H1 (cell line): Measurements from ENCODE around the gene RPL6.

Experiments used
- CEBPB ChIP-seq: IDR thresholded peaks from 2 replicates; pipeline ENCODE4 v1.6.1; 2012; ENCODE audit warnings: low read depth, low read length
- JUND ChIP-seq: IDR thresholded peaks from 2 replicates; pipeline ENCODE4 v1.6.1; 2011; ENCODE audit warnings: mild to moderate bottlenecking, improper control_type of control experiment, low read length
- POLR2A ChIP-seq, 2 experiments: IDR thresholded peaks; 1 replicate in 1 of 2; 2 replicates in 1 of 2; pipeline ENCODE4 v1.6.1; 2011; ENCODE audit warnings: low read depth in 2 of 2, low read length in 2 of 2, mild to moderate bottlenecking in 2 of 2; ENCODE audit errors: control extremely low read depth in 1 of 2
- RAD21 ChIP-seq, 2 experiments: IDR thresholded peaks in 1 of 2; conservative IDR thresholded peaks in 1 of 2; 2 replicates each; pipeline ENCODE4 v1.6.1; 2011; ENCODE audit warnings: low read depth in 2 of 2, low read length in 2 of 2, improper control_type of control experiment in 1 of 2, inconsistent platforms in 1 of 2, mild to moderate bottlenecking in 1 of 2, moderate library complexity in 1 of 2
- RFX5 ChIP-seq: IDR thresholded peaks from 2 replicates; pipeline ENCODE4 v1.6.1; 2011; ENCODE audit warnings: low read depth, low read length, improper control_type of control experiment, borderline replicate concordance
- TAF1 ChIP-seq: IDR thresholded peaks from 2 replicates; pipeline ENCODE4 v1.6.1; 2011; ENCODE audit warnings: mild to moderate bottlenecking, low read depth, low read length
- TF ChIP-seq, protein P1 (sequence below), 3 experiments: IDR thresholded peaks; 1 replicate in 2 of 3; 2 replicates in 1 of 3; pipeline versions ENCODE4 v1.5.1 to v1.6.1; 2011; ENCODE audit warnings: low read length in 3 of 3, mild to moderate bottlenecking in 3 of 3, inconsistent platforms in 2 of 3, low read depth in 1 of 3, moderate library complexity in 1 of 3; ENCODE audit not compliant: insufficient read depth in 1 of 3; ENCODE audit errors: control extremely low read depth in 1 of 3
- TF ChIP-seq, protein P2 (sequence below): IDR thresholded peaks from 2 replicates; pipeline ENCODE4 v1.6.1; 2011; ENCODE audit warnings: low read length, improper control_type of control experiment
- TF ChIP-seq, protein P3 (sequence below): IDR thresholded peaks from 2 replicates; pipeline ENCODE4 v1.6.1; 2012; ENCODE audit warnings: inconsistent platforms

DNA sequence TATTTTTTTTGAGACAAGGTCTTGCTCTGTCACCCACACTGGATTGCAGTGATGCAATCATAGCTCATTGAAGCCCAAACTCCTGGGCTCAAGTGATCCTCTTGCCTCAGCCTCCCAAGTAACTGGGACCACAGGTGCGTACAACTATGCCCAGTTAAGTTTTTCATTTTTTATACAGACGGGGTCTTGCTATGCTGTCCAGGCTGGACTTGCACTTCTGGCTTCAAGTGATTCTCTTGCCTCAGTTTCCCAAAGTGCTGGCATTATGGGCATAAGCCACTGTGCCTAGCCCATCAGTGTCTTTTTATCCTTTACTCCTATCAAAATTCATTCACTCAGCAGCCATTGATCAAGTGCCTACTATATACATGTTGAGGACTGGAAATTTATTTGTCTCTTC lies 18.4 kb upstream of the RPL6 start:
- TF ChIP-seq, protein P1, sequence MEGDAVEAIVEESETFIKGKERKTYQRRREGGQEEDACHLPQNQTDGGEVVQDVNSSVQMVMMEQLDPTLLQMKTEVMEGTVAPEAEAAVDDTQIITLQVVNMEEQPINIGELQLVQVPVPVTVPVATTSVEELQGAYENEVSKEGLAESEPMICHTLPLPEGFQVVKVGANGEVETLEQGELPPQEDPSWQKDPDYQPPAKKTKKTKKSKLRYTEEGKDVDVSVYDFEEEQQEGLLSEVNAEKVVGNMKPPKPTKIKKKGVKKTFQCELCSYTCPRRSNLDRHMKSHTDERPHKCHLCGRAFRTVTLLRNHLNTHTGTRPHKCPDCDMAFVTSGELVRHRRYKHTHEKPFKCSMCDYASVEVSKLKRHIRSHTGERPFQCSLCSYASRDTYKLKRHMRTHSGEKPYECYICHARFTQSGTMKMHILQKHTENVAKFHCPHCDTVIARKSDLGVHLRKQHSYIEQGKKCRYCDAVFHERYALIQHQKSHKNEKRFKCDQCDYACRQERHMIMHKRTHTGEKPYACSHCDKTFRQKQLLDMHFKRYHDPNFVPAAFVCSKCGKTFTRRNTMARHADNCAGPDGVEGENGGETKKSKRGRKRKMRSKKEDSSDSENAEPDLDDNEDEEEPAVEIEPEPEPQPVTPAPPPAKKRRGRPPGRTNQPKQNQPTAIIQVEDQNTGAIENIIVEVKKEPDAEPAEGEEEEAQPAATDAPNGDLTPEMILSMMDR (IDR thresholded peaks at IDR 0.05; ENCODE audit: control extremely low read depth in 1 of 3, insufficient read depth in 1 of 3, low read depth in 1 of 3, low read length in 3 of 3), result no peak
- TF ChIP-seq JUND (no peak), RFX5 (no peak), POLR2A (IDR thresholded peaks at IDR 0.05; ENCODE audit: control extremely low read depth in 1 of 2, low read depth in 2 of 2, low read length in 2 of 2) (no peak), TAF1 (no peak), CEBPB (no peak), RAD21 (IDR thresholded peaks at IDR 0.05 in 1 of 2, conservative IDR thresholded peaks at IDR 0.05 in 1 of 2; ENCODE audit: low read depth in 2 of 2, low read length in 2 of 2) (no peak)
- TF ChIP-seq, protein P2, sequence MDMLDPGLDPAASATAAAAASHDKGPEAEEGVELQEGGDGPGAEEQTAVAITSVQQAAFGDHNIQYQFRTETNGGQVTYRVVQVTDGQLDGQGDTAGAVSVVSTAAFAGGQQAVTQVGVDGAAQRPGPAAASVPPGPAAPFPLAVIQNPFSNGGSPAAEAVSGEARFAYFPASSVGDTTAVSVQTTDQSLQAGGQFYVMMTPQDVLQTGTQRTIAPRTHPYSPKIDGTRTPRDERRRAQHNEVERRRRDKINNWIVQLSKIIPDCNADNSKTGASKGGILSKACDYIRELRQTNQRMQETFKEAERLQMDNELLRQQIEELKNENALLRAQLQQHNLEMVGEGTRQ, result no peak
- TF ChIP-seq, protein P3, sequence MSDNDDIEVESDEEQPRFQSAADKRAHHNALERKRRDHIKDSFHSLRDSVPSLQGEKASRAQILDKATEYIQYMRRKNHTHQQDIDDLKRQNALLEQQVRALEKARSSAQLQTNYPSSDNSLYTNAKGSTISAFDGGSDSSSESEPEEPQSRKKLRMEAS, result no peak
